ENCODE measurements around the gene DUSP7. TPM values are rescaled to one million over a fixed set of nuclear protein-coding genes. Genes with fewer than 3 reads are reported as not detected.
A peak's percentile ranks its signal among the peaks of the same experiment; 100 is the strongest.
"Not testable (repeated sequence)": the region's sequence is repeated elsewhere in the genome, so short reads cannot be mapped to it uniquely, and the experiment has no call there.

The DUSP7 gene
- total RNA-seq, 5 donors from 2014 or later (not counting 1 experiment from before 2014, with no cell fraction given) = 11.3 to 41.3 (median 39.0) TPM

- DNase-seq (no peak), ATAC-seq (replicated peaks in 1 of 4) (no peak)
- no peaks in the 10 kb centered on the region for H3K9me3 ChIP-seq
- Mint-ChIP-seq H3K27ac (peak overlapping the region; percentile 72 to 84), H3K27me3 (no peaks in the 10 kb centered on the region), H3K36me3 (peaks cover 14% of the 10 kb centered on the region), H3K4me3 (no peak overlapping the region), H3K9me3 (no peaks in the 10 kb centered on the region), H3K4me1 (peaks cover 41 to 58% (median 55%) of the 10 kb centered on the region in 3 donors)
- H3K36me3 ChIP-seq (ENCODE audit: control insufficient read depth in 2 of 2, extremely low read depth in 1 of 2, insufficient read depth in 1 of 2, low read length in 1 of 2) = peaks cover 6 to 33% of the 10 kb centered on the region in 2 donors
- WGBS (ENCODE audit: insufficient coverage) = 96% methylated on average over 8 of the region's 12 CpGs
- no peaks in the 10 kb centered on the region for H3K27me3 ChIP-seq (replicated peaks in 1 of 2; ENCODE audit: control insufficient read depth in 2 of 2, extremely low read depth in 1 of 2, insufficient read depth in 2 of 2, low read length in 1 of 2)
- H3K4me1 ChIP-seq (ENCODE audit: control insufficient read depth in 1 of 2, extremely low read depth in 1 of 2, insufficient read depth in 2 of 2, low read length in 2 of 2) = peaks cover 3 to 59% of the 10 kb centered on the region in 2 experiments
- peak overlapping the region; percentile 29 for H3K27ac ChIP-seq (ENCODE audit: low read length)
- ChIA-PET POLR2A (no interaction called here), CTCF (interaction anchor here in 1 of 2 donors (0.5 kb wide), 1 partner anchor 173 kb away, joined by 3 read pairs; no protein-coding TSS in a partner anchor)
- H3K4me3 ChIP-seq (ENCODE audit: control insufficient read depth in 1 of 2, extremely low read depth in 1 of 2, low read length in 1 of 2) = no peak overlapping the region
Measured at GRCh38 chr3:52046186-52046901, 10.0 kb downstream of the DUSP7 start.

GRCh38 chr3:52044869-52045619 is 11.3 kb downstream of the DUSP7 start:
- Histone ChIP-seq H3K4me1 (ENCODE audit: control insufficient read depth in 1 of 2, extremely low read depth in 1 of 2, insufficient read depth in 2 of 2, low read length in 2 of 2) (peaks cover 0 to 47% of the 10 kb centered on the region in 2 experiments), H3K9me3 (no peaks in the 10 kb centered on the region), H3K27ac (ENCODE audit: low read length) (no peak overlapping the region), H3K4me3 (ENCODE audit: control insufficient read depth in 1 of 2, extremely low read depth in 1 of 2, low read length in 1 of 2) (no peak overlapping the region), H3K27me3 (replicated peaks in 1 of 2; ENCODE audit: control insufficient read depth in 2 of 2, extremely low read depth in 1 of 2, insufficient read depth in 2 of 2, low read length in 1 of 2) (peaks cover 0 to 2% of the 10 kb centered on the region in 2 experiments), H3K36me3 (ENCODE audit: control insufficient read depth in 2 of 2, extremely low read depth in 1 of 2, insufficient read depth in 1 of 2, low read length in 1 of 2) (peaks cover 0 to 20% of the 10 kb centered on the region in 2 donors)
- no peaks in the 10 kb centered on the region for H3K27me3 Mint-ChIP-seq
- no peaks in the 10 kb centered on the region for H3K9me3 Mint-ChIP-seq
- peaks cover 31 to 51% (median 45%) of the 10 kb centered on the region in 3 donors for H3K4me1 Mint-ChIP-seq
- DNase-seq (no peak), ATAC-seq (replicated peaks in 1 of 4) (peak in 1 of 4 experiments; percentile 26)
- 88% methylated on average over 15 of the region's 18 CpGs for WGBS (ENCODE audit: insufficient coverage)
- no peak overlapping the region for H3K4me3 Mint-ChIP-seq
- H3K36me3 Mint-ChIP-seq = peaks cover 8% of the 10 kb centered on the region
- POLR2A ChIA-PET = no interaction called here
- CTCF ChIA-PET = interaction anchor here in 1 of 2 donors (1.0 kb wide), 1 partner anchor 102 kb away, joined by 3 read pairs; no protein-coding TSS in a partner anchor
- H3K27ac Mint-ChIP-seq = peak overlapping the region; percentile 52 to 70

GRCh38 chr3:52043750-52044149 is 12.6 kb downstream of the DUSP7 start:
- Mint-ChIP-seq H3K9me3 (no peaks in the 10 kb centered on the region), H3K27me3 (no peaks in the 10 kb centered on the region), H3K4me3 (no peak overlapping the region), H3K36me3 (no peaks in the 10 kb centered on the region), H3K27ac (peak overlapping the region in 1 of 2 donors; percentile 44), H3K4me1 (peaks cover 22 to 38% (median 33%) of the 10 kb centered on the region in 3 donors)
- H3K27ac ChIP-seq (ENCODE audit: low read length) = no peak overlapping the region
- H3K9me3 ChIP-seq = no peaks in the 10 kb centered on the region
- 91% methylated on average over 5 of the region's 6 CpGs for WGBS (ENCODE audit: insufficient coverage)
- H3K4me3 ChIP-seq (ENCODE audit: control insufficient read depth in 1 of 2, extremely low read depth in 1 of 2, low read length in 1 of 2) = no peak overlapping the region
- ChIA-PET POLR2A (no interaction called here), CTCF (interaction anchor here in 1 of 2 donors (0.5 kb wide), 1 partner anchor 1955 kb away, joined by 3 read pairs; the partner anchor contains the start of gene RBM5)
- DNase-seq = no peak
- H3K36me3 ChIP-seq (ENCODE audit: control insufficient read depth in 2 of 2, extremely low read depth in 1 of 2, insufficient read depth in 1 of 2, low read length in 1 of 2) = peaks cover 0 to 7% of the 10 kb centered on the region in 2 donors
- no peak for ATAC-seq (replicated peaks in 1 of 4)
- peaks cover 0 to 2% of the 10 kb centered on the region in 2 experiments for H3K27me3 ChIP-seq (replicated peaks in 1 of 2; ENCODE audit: control insufficient read depth in 2 of 2, extremely low read depth in 1 of 2, insufficient read depth in 2 of 2, low read length in 1 of 2)
- peaks cover 0 to 35% of the 10 kb centered on the region in 2 experiments for H3K4me1 ChIP-seq (ENCODE audit: control insufficient read depth in 1 of 2, extremely low read depth in 1 of 2, insufficient read depth in 2 of 2, low read length in 2 of 2)

GRCh38 chr3:52043039-52043438 is 13.3 kb downstream of the DUSP7 start:
- H3K27ac Mint-ChIP-seq; H3K36me3 ChIP-seq (ENCODE audit: control insufficient read depth in 2 of 2, extremely low read depth in 1 of 2, insufficient read depth in 1 of 2, low read length in 1 of 2); ATAC-seq (replicated peaks in 1 of 4); H3K4me3 ChIP-seq (ENCODE audit: control insufficient read depth in 1 of 2, extremely low read depth in 1 of 2, low read length in 1 of 2); DNase-seq; H3K27me3 ChIP-seq (replicated peaks in 1 of 2; ENCODE audit: control insufficient read depth in 2 of 2, extremely low read depth in 1 of 2, insufficient read depth in 2 of 2, low read length in 1 of 2); H3K27me3 Mint-ChIP-seq; H3K36me3 Mint-ChIP-seq; H3K9me3 ChIP-seq; H3K9me3 Mint-ChIP-seq; H3K27ac ChIP-seq (ENCODE audit: low read length); H3K4me3 Mint-ChIP-seq: not testable (repeated sequence)
- H3K4me1 Mint-ChIP-seq = peaks cover 16 to 35% (median 27%) of the 10 kb centered on the region in 3 donors
- CTCF ChIA-PET = interaction anchor here in 1 of 2 donors (0.5 kb wide), 1 partner anchor 1954 kb away, joined by 3 read pairs; the partner anchor contains the start of gene RBM5
- peaks cover 0 to 28% of the 10 kb centered on the region in 2 experiments for H3K4me1 ChIP-seq (ENCODE audit: control insufficient read depth in 1 of 2, extremely low read depth in 1 of 2, insufficient read depth in 2 of 2, low read length in 2 of 2)
- POLR2A ChIA-PET = interaction anchor here in 1 of 2 donors (0.7 kb wide), 1 partner anchor 11 kb away, joined by 5 read pairs; no protein-coding TSS in a partner anchor
- WGBS (ENCODE audit: insufficient coverage) = 100% methylated on average over 1 of the region's 1 CpG

- ChIA-PET POLR2A (no interaction called here), CTCF (interaction anchor here in 1 of 2 donors (0.8 kb wide), 1 partner anchor 12 kb away, joined by 3 read pairs; no protein-coding TSS in a partner anchor)
- Histone ChIP-seq H3K27me3 (replicated peaks in 1 of 2; ENCODE audit: control insufficient read depth in 2 of 2, extremely low read depth in 1 of 2, insufficient read depth in 2 of 2, low read length in 1 of 2) (peaks cover 0 to 8% of the 10 kb centered on the region in 2 experiments), H3K9me3 (no peaks in the 10 kb centered on the region), H3K4me1 (ENCODE audit: control insufficient read depth in 1 of 2, extremely low read depth in 1 of 2, insufficient read depth in 2 of 2, low read length in 2 of 2) (peaks cover 0 to 21% of the 10 kb centered on the region in 2 experiments), H3K27ac (ENCODE audit: low read length) (no peak overlapping the region), H3K36me3 (ENCODE audit: control insufficient read depth in 2 of 2, extremely low read depth in 1 of 2, insufficient read depth in 1 of 2, low read length in 1 of 2) (no peaks in the 10 kb centered on the region), H3K4me3 (ENCODE audit: control insufficient read depth in 1 of 2, extremely low read depth in 1 of 2, low read length in 1 of 2) (no peak overlapping the region)
- no peaks in the 10 kb centered on the region for H3K36me3 Mint-ChIP-seq
- no peaks in the 10 kb centered on the region for H3K27me3 Mint-ChIP-seq
- 90% methylated on average over 7 of the region's 10 CpGs for WGBS (ENCODE audit: insufficient coverage)
- H3K9me3 Mint-ChIP-seq = no peaks in the 10 kb centered on the region
- no peak for ATAC-seq (replicated peaks in 1 of 4)
- H3K27ac Mint-ChIP-seq = peak overlapping the region in 1 of 2 donors; percentile 34
- H3K4me3 Mint-ChIP-seq = no peak overlapping the region
- peaks cover 11 to 30% (median 21%) of the 10 kb centered on the region in 3 donors for H3K4me1 Mint-ChIP-seq
- DNase-seq = no peak
Measured at GRCh38 chr3:52041118-52041731, 15.1 kb downstream of the DUSP7 start.

GRCh38 chr3:52040600-52040999 is 15.8 kb downstream of the DUSP7 start:
- H3K9me3 ChIP-seq = no peaks in the 10 kb centered on the region
- H3K27me3 ChIP-seq (replicated peaks in 1 of 2; ENCODE audit: control insufficient read depth in 2 of 2, extremely low read depth in 1 of 2, insufficient read depth in 2 of 2, low read length in 1 of 2) = peaks cover 0 to 11% of the 10 kb centered on the region in 2 experiments
- H3K27ac Mint-ChIP-seq = no peak overlapping the region
- H3K27me3 Mint-ChIP-seq = no peaks in the 10 kb centered on the region
- no peak for DNase-seq
- ChIA-PET POLR2A (no interaction called here), CTCF (interaction anchor here in 1 of 2 donors (0.8 kb wide), 1 partner anchor 11 kb away, joined by 3 read pairs; no protein-coding TSS in a partner anchor)
- peaks cover 11 to 30% (median 21%) of the 10 kb centered on the region in 3 donors for H3K4me1 Mint-ChIP-seq
- no peak for ATAC-seq (replicated peaks in 1 of 4)
- no peaks in the 10 kb centered on the region for H3K36me3 Mint-ChIP-seq
- no peak overlapping the region for H3K27ac ChIP-seq (ENCODE audit: low read length)
- no peaks in the 10 kb centered on the region for H3K9me3 Mint-ChIP-seq
- H3K4me1 ChIP-seq (ENCODE audit: control insufficient read depth in 1 of 2, extremely low read depth in 1 of 2, insufficient read depth in 2 of 2, low read length in 2 of 2) = peaks cover 0 to 16% of the 10 kb centered on the region in 2 experiments
- 80% methylated on average over 4 of the region's 8 CpGs for WGBS (ENCODE audit: insufficient coverage)
- H3K36me3 ChIP-seq (ENCODE audit: control insufficient read depth in 2 of 2, extremely low read depth in 1 of 2, insufficient read depth in 1 of 2, low read length in 1 of 2) = no peaks in the 10 kb centered on the region
- H3K4me3 Mint-ChIP-seq = no peak overlapping the region
- H3K4me3 ChIP-seq (ENCODE audit: control insufficient read depth in 1 of 2, extremely low read depth in 1 of 2, low read length in 1 of 2) = no peak overlapping the region

All from T-cell (primary cell).